ENCODE data around the gene PRR20C.
"Not testable (repeated sequence)": the region's sequence is repeated elsewhere in the genome, so short reads cannot be mapped to it uniquely, and the experiment has no call there.

The PRR20C gene

GRCh38 chr13:57153761-57154160 is at the start of gene PRR20C:
PRR20C (plus strand) TSS chr13:57154061; CDS start chr13:57154448, 387 bp downstream.
- DNase-seq (ENCODE audit: low spot score); CTCF ChIA-PET; POLR2A ChIA-PET (ENCODE audit: low non-redundant PET); H3K27ac ChIP-seq: not testable (repeated sequence)

GRCh38 chr13:57114945-57115344 is 38.9 kb upstream of the PRR20C start:
- POLR2A ChIA-PET (ENCODE audit: low non-redundant PET), result no interaction called here
- DNase-seq (ENCODE audit: low spot score), result no peak
- CTCF ChIA-PET, result no interaction called here
- H3K27ac ChIP-seq, result no peak overlapping the region
- TF ChIP-seq CTCF (conservative IDR thresholded peaks at IDR 0.05; ENCODE audit: low read depth), result no peak

- TF ChIP-seq CTCF (conservative IDR thresholded peaks at IDR 0.05; ENCODE audit: low read depth), result no peak
- ChIA-PET CTCF (no interaction called here), POLR2A (ENCODE audit: low non-redundant PET) (no interaction called here)
- no peak for DNase-seq (ENCODE audit: low spot score)
- no peak overlapping the region for H3K27ac ChIP-seq
Observed at GRCh38 chr13:57123681-57124080, 30.2 kb upstream of the PRR20C start.

- ChIA-PET CTCF (interaction anchor here (0.7 to 0.8 kb wide), 2 partner anchors 101 to 1460 kb away, joined by 4 to 5 read pairs; no protein-coding TSS in a partner anchor), POLR2A (ENCODE audit: low non-redundant PET) (no interaction called here)
- no peak for DNase-seq (ENCODE audit: low spot score)
- no peak for TF ChIP-seq CTCF (conservative IDR thresholded peaks at IDR 0.05; ENCODE audit: low read depth)
- H3K27ac ChIP-seq, result no peak overlapping the region
Observed at GRCh38 chr13:57128909-57129308, 25.0 kb upstream of the PRR20C start.

- H3K27ac ChIP-seq, result no peak overlapping the region
- CTCF ChIA-PET, result no interaction called here
- DNase-seq (ENCODE audit: low spot score), result no peak
- POLR2A ChIA-PET (ENCODE audit: low non-redundant PET), result no interaction called here
- TF ChIP-seq CTCF (conservative IDR thresholded peaks at IDR 0.05; ENCODE audit: low read depth), result no peak
Observed at GRCh38 chr13:57136093-57136492, 17.8 kb upstream of the PRR20C start.

- no peak for DNase-seq (ENCODE audit: low spot score)
- POLR2A ChIA-PET (ENCODE audit: low non-redundant PET), result no interaction called here
- TF ChIP-seq CTCF (conservative IDR thresholded peaks at IDR 0.05; ENCODE audit: low read depth), result no peak
- CTCF ChIA-PET, result no interaction called here
- H3K27ac ChIP-seq, result no peak overlapping the region
Observed at GRCh38 chr13:57137585-57137984, 16.3 kb upstream of the PRR20C start.

GRCh38 chr13:57138988-57139387 is 14.9 kb upstream of the PRR20C start:
- ChIA-PET CTCF (no interaction called here), POLR2A (ENCODE audit: low non-redundant PET) (no interaction called here)
- H3K27ac ChIP-seq, result no peak overlapping the region
- no peak for TF ChIP-seq CTCF (conservative IDR thresholded peaks at IDR 0.05; ENCODE audit: low read depth)
- no peak for DNase-seq (ENCODE audit: low spot score)

GRCh38 chr13:57139781-57140180 is 14.1 kb upstream of the PRR20C start:
- H3K27ac ChIP-seq; DNase-seq (ENCODE audit: low spot score); POLR2A ChIA-PET (ENCODE audit: low non-redundant PET); CTCF ChIA-PET: not testable (repeated sequence)

GRCh38 chr13:57140235-57140968 is 13.5 kb upstream of the PRR20C start, which contains the start of gene PRR20A:
PRR20A (plus strand) TSS chr13:57140918; CDS start chr13:57141305, 387 bp downstream.
- DNase-seq (ENCODE audit: low spot score); H3K27ac ChIP-seq; CTCF ChIA-PET; POLR2A ChIA-PET (ENCODE audit: low non-redundant PET): not testable (repeated sequence)

GRCh38 chr13:57147188-57147587 is 6.7 kb upstream of the PRR20C start, which contains the start of gene PRR20B:
PRR20B (plus strand) TSS chr13:57147488; CDS start chr13:57147875, 387 bp downstream.
- CTCF ChIA-PET; H3K27ac ChIP-seq; POLR2A ChIA-PET (ENCODE audit: low non-redundant PET); DNase-seq (ENCODE audit: low spot score): not testable (repeated sequence)

- DNase-seq (ENCODE audit: low spot score); H3K27ac ChIP-seq; POLR2A ChIA-PET (ENCODE audit: low non-redundant PET); CTCF ChIA-PET: not testable (repeated sequence)
Observed at GRCh38 chr13:57148106-57148505, 5.8 kb upstream of the PRR20C start.

Data from RWPE1 (cell line).